Cardiac muscle cell (in vitro differentiated cells and primary cell): ENCODE data around the gene UBQLNL. TPM values are rescaled to one million over a fixed set of nuclear protein-coding genes. Genes with fewer than 3 reads are reported as not detected.

Experiments used
- DNase-seq, 2 donors: peaks; one replicate each; pipeline versions ENCODE4 v3.0.0 to v3.0.0-alpha.2; 2010 to 2017; ENCODE audit warnings: low read depth in 1 of 2, low spot score in 1 of 2
- H3K27ac ChIP-seq: fragments of 200-600 bp; sonication (generic); 2 replicates; pipeline ENCODE4 v1.5.1; 2016
- H3K27me3 ChIP-seq: fragments of 200-600 bp; sonication (generic); 2 replicates; pipeline ENCODE4 v1.6.0; 2016; ENCODE audit warnings: control low read depth
- H3K36me3 ChIP-seq: fragments of 200-600 bp; sonication (generic); 2 replicates; pipeline ENCODE4 v1.5.1; 2016; ENCODE audit warnings: control low read depth
- H3K4me1 ChIP-seq: fragments of 200-600 bp; sonication (generic); 2 replicates; pipeline ENCODE4 v1.8.1; 2017; ENCODE audit warnings: low read depth, mild to moderate bottlenecking, mixed run types
- H3K4me3 ChIP-seq: fragments of 200-600 bp; sonication (generic); 2 replicates; pipeline ENCODE4 v1.5.1; 2016; ENCODE audit warnings: mild to moderate bottlenecking
- H3K9me3 ChIP-seq: fragments of 200-600 bp; sonication (generic); 2 replicates; pipeline ENCODE4 v1.5.1; 2017; ENCODE audit warnings: low read depth, mild to moderate bottlenecking, control low read depth
- polyA plus RNA-seq: library from polyadenylated mRNA; unstranded; fragments of >200 nt; fragmentation: Nextera tagmentation; extraction: Ambion mirVana; gene quantifications from 2 replicates; pipeline ENCODE4 v1.2.1, GENCODE V29; 2016
- total RNA-seq: library from RNA; depleted of rRNA; stranded (reverse); fragments of >200 nt; gene quantifications from 2 replicates; pipeline ENCODE4 v1.2.3, GENCODE V29; 2016
- TF ChIP-seq, protein P1 (sequence below): IDR thresholded peaks from 2 replicates; pipeline ENCODE4 v1.5.1; 2012; ENCODE audit warnings: low read depth, mild to moderate bottlenecking, low read length

The UBQLNL gene
- total and polyA plus RNA-seq, 2 experiments from 2014 or later, result 2.4 to 3.4 TPM

DNA sequence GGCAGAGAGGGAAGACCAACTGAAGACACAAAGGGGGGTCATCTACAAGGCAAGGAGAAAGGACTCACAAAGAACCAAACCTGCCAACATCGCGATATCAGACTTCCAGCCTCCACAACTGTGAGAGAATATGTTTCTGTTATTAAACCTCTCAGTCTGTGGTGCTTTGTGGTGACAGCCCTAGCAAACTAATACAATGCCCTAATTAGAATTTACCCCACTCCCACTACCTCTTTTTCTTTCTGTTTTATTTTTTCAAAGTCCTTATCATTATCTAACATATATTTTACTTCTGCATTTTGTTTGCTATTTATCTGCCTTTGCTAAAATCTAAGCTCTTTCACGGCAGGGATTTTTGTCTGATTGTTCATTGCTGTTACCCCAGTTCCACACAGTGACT, 30.5 kb downstream of the UBQLNL start:
- Histone ChIP-seq H3K27me3 (no peaks in the 10 kb centered on the region), H3K4me3 (no peak overlapping the region), H3K27ac (no peak overlapping the region), H3K36me3 (no peaks in the 10 kb centered on the region), H3K9me3 (no peaks in the 10 kb centered on the region), H3K4me1 (no peaks in the 10 kb centered on the region)
- no peak for DNase-seq
- TF ChIP-seq, protein P1, sequence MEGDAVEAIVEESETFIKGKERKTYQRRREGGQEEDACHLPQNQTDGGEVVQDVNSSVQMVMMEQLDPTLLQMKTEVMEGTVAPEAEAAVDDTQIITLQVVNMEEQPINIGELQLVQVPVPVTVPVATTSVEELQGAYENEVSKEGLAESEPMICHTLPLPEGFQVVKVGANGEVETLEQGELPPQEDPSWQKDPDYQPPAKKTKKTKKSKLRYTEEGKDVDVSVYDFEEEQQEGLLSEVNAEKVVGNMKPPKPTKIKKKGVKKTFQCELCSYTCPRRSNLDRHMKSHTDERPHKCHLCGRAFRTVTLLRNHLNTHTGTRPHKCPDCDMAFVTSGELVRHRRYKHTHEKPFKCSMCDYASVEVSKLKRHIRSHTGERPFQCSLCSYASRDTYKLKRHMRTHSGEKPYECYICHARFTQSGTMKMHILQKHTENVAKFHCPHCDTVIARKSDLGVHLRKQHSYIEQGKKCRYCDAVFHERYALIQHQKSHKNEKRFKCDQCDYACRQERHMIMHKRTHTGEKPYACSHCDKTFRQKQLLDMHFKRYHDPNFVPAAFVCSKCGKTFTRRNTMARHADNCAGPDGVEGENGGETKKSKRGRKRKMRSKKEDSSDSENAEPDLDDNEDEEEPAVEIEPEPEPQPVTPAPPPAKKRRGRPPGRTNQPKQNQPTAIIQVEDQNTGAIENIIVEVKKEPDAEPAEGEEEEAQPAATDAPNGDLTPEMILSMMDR, result no peak

DNA sequence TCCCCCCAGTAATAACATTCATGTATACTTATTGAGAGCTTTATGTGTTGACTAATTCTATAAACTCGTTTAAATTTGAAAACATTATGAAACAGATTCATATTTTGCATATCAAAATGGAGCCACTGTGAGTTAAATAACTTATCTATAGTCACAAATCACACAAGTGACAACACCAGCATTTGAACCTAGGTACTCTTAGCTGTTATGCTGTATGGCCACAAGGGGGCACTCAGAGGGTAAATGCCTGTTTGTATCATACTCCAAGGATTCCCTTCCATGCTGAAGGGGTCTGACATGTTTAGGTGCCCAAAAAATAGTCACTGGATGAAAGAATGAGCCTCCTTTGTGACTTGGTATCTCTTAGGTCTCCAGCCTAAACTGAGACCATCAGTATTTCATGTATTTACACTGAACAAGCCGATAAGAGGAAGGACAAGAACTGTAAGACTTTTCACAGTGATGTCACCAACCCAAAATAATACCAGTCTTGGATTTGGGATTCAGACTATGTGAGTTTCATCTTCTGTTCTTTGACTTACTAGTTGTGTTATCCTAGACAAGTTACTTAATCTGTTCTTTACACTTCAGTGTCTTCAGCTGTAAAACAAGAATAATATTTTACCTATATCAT, 40.2 kb downstream of the UBQLNL start:
- DNase-seq, result peak; percentile 62 to 74
- H3K36me3 ChIP-seq, result no peaks in the 10 kb centered on the region
- H3K4me3 ChIP-seq, result no peak overlapping the region
- H3K9me3 ChIP-seq, result no peaks in the 10 kb centered on the region
- TF ChIP-seq, protein P1, result peak; percentile 83
- no peaks in the 10 kb centered on the region for H3K27me3 ChIP-seq
- H3K4me1 ChIP-seq, result no peaks in the 10 kb centered on the region
- H3K27ac ChIP-seq, result no peak overlapping the region

DNA sequence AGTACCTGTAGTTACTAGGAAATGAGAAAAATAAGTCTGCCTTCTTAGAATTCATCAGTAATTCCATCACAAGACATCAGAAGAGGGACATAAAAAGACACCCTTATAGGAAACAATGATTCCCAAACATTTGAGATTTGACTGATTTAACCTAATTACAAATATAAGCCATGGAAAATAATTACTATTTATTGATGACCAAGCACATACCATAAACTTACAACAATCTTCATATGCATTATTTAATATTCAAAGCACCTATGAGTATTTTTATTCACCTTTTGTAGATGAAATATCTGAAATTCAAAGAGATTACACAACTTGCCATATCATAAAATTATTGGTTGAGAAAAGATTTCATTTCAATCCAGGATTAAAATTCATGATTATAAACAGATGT, 42.6 kb downstream of the UBQLNL start:
- TF ChIP-seq, protein P1, result no peak
- Histone ChIP-seq H3K27me3 (no peaks in the 10 kb centered on the region), H3K27ac (no peak overlapping the region), H3K4me3 (no peak overlapping the region), H3K4me1 (no peaks in the 10 kb centered on the region), H3K36me3 (no peaks in the 10 kb centered on the region), H3K9me3 (no peaks in the 10 kb centered on the region)
- no peak for DNase-seq

DNA sequence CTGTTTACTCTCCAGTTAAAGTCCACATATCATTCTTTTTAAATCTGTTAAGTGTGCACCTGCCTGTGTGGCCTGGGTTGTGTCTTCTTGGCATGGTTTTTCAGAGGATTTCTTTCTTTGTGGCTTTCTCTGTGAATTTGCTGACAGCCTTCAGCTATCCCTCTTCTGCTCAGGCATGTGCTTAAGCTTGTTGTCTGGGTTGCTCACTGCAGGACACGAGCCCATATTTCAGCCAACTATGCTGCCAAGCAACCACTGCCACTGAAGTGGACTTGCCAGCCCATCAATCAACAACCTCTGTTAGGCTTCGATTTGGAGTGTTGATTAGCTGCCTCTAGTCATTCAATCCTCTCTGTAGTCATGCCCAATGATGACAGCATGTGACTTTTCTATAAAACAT, 49.0 kb downstream of the UBQLNL start:
- no peaks in the 10 kb centered on the region for H3K9me3 ChIP-seq
- no peak overlapping the region for H3K4me3 ChIP-seq
- no peak for DNase-seq
- no peaks in the 10 kb centered on the region for H3K27me3 ChIP-seq
- TF ChIP-seq, protein P1, result no peak
- H3K27ac ChIP-seq, result no peak overlapping the region
- no peaks in the 10 kb centered on the region for H3K4me1 ChIP-seq
- no peaks in the 10 kb centered on the region for H3K36me3 ChIP-seq

Other genes with a start within 250 kb of the UBQLNL start
- gene HBE1, start 246.8 kb downstream of the UBQLNL start, total RNA-seq, result 0.32 and 0.51 TPM in 2 replicates
- gene HBE1, start 246.8 kb downstream of the UBQLNL start, polyA plus RNA-seq, result 0.23 TPM in 1 of 2 replicates, not detected in the other
- gene OR51B4, start 214.8 kb downstream of the UBQLNL start, total RNA-seq, result 0.57 and 0.85 TPM in 2 replicates
- 0.24 TPM in 1 of 2 replicates, not detected in the other for gene OR51B4, start 214.8 kb downstream of the UBQLNL start, polyA plus RNA-seq
- 1.6 TPM in 1 of 2 replicates, not detected in the other for gene OR51B2, start 192.4 kb downstream of the UBQLNL start, total RNA-seq
- gene OR51B2, start 192.4 kb downstream of the UBQLNL start, polyA plus RNA-seq, result not detected in 2 replicates
- 1.4 and 3.6 TPM in 2 replicates for gene OR51B5, start 173.2 kb downstream of the UBQLNL start, total RNA-seq
- gene OR51B5, start 173.2 kb downstream of the UBQLNL start, polyA plus RNA-seq, result 0.25 and 1.1 TPM in 2 replicates
- not detected in 2 replicates for gene OR51B6, start 165.2 kb downstream of the UBQLNL start, total RNA-seq
- gene OR51B6, start 165.2 kb downstream of the UBQLNL start, polyA plus RNA-seq, result 0.39 TPM in 1 of 2 replicates, not detected in the other
- not detected in 2 replicates for gene OR51M1, start 132.9 kb downstream of the UBQLNL start, total RNA-seq
- not detected in 2 replicates for gene OR51M1, start 132.9 kb downstream of the UBQLNL start, polyA plus RNA-seq
- not detected in 2 replicates for gene OR51Q1, start 94.6 kb downstream of the UBQLNL start, total RNA-seq
- not detected in 2 replicates for gene OR51Q1, start 94.6 kb downstream of the UBQLNL start, polyA plus RNA-seq
- gene OR51I1, start 75.2 kb downstream of the UBQLNL start, total RNA-seq, result 0.60 TPM in 1 of 2 replicates, not detected in the other
- gene OR51I1, start 75.2 kb downstream of the UBQLNL start, polyA plus RNA-seq, result not detected in 2 replicates
- not detected in 2 replicates for gene OR51I2, start 67.4 kb downstream of the UBQLNL start, total RNA-seq
- 0.19 TPM in 1 of 2 replicates, not detected in the other for gene OR51I2, start 67.4 kb downstream of the UBQLNL start, polyA plus RNA-seq
- not detected in 2 replicates for gene OR52D1, start 28.0 kb downstream of the UBQLNL start, total RNA-seq
- 0.82 TPM in 1 of 2 replicates, not detected in the other for gene OR52D1, start 28.0 kb downstream of the UBQLNL start, polyA plus RNA-seq
- 0.81 and 1.9 TPM in 2 replicates for gene UBQLN3, start 6.7 kb downstream of the UBQLNL start, total RNA-seq
- gene UBQLN3, start 6.7 kb downstream of the UBQLNL start, polyA plus RNA-seq, result 0.52 TPM in 1 of 2 replicates, not detected in the other
- gene OR52H1, start 31.8 kb upstream of the UBQLNL start, total RNA-seq, result 0.46 and 0.83 TPM in 2 replicates
- gene OR52H1, start 31.8 kb upstream of the UBQLNL start, polyA plus RNA-seq, result 0.43 TPM in 1 of 2 replicates, not detected in the other
- gene OR52B6, start 64.2 kb upstream of the UBQLNL start, total RNA-seq, result not detected in 2 replicates
- 0.52 TPM in 1 of 2 replicates, not detected in the other for gene OR52B6, start 64.2 kb upstream of the UBQLNL start, polyA plus RNA-seq
- gene TRIM6, start 79.9 kb upstream of the UBQLNL start, total RNA-seq, result 5.5 and 11.4 TPM in 2 replicates
- gene TRIM6, start 79.9 kb upstream of the UBQLNL start, polyA plus RNA-seq, result 4.3 and 10.8 TPM in 2 replicates
- 0.81 and 2.4 TPM in 2 replicates for gene TRIM34, start 108.3 kb upstream of the UBQLNL start, total RNA-seq
- 1.6 and 2.4 TPM in 2 replicates for gene TRIM34, start 108.3 kb upstream of the UBQLNL start, polyA plus RNA-seq
- 13.4 and 18.0 TPM in 2 replicates for gene TRIM5, start 168.4 kb upstream of the UBQLNL start, total RNA-seq
- 12.6 and 19.9 TPM in 2 replicates for gene TRIM5, start 168.4 kb upstream of the UBQLNL start, polyA plus RNA-seq
- gene TRIM22, start 173.1 kb upstream of the UBQLNL start, total RNA-seq, result 0.07 TPM in 1 of 2 replicates, not detected in the other
- 0.32 and 1.3 TPM in 2 replicates for gene TRIM22, start 173.1 kb upstream of the UBQLNL start, polyA plus RNA-seq
- not detected in 2 replicates for gene OR56B1, start 219.7 kb upstream of the UBQLNL start, total RNA-seq
- gene OR56B1, start 219.7 kb upstream of the UBQLNL start, polyA plus RNA-seq, result not detected in 2 replicates
- gene OR52N4, start 237.5 kb upstream of the UBQLNL start, total RNA-seq, result not detected in 2 replicates
- not detected in 2 replicates for gene OR52N4, start 237.5 kb upstream of the UBQLNL start, polyA plus RNA-seq